ENCODE data around the gene CEP95.
A peak's percentile ranks its signal among the peaks of the same experiment; 100 is the strongest.

The CEP95 gene

DNA sequence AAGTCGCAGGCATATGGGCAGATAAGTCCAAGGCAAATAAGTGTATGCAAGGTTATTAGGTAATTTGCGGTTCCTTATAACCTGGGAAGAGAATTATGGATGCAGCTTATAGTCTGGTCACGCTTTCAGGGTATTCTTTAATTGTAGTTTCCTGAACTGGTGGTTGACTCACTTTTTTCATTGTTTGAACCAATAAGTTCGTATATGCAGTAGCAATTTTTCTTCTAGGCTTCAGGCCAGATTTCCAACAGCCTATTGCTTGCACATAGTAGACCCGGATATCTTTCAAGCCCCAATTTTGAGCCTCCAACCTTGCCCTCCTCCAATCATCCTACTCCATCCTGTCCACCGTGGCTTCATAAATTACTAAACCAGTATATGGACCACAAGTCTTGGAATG lies 12.8 kb downstream of the CEP95 start:
- no peak for DNase-seq

DNA sequence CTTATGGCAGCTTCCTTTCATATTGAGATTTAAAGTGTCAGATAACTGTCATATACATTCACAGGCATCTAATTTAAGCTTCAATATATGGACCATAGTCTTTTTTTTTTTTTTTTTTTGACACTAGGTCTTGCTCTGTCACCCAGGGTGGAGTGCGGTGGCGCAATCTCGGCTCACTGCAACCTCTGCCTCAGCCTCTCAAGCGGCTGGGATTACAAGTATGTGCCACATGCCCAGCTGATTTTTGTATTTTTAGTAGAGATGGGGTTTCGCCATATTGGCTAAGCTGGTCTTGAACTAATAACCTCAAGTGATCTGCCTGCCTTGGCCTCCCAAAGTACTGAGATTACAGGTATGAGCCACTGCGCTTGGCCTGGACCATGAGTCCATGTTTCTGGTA lies 13.6 kb downstream of the CEP95 start:
- DNase-seq, result no peak

DNA sequence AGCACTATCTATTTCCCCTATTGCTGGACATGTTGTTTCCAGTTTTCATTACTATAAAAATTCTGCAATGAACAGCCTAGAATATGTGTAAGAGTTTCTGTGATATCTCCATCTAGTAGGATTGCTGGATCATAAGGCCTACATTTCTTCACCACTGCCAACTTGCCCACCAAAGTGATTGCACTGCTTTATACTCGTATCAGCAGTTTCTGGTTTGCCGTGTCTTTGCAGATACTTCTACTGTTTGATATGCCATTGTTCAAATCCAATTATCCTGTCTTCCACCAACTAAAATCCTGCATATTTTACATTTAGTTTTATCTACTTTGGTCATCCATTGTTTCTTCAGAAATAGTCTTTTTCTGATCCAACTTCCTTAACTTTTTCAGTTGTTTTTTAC lies 21.1 kb downstream of the CEP95 start:
- no peak for DNase-seq

DNA sequence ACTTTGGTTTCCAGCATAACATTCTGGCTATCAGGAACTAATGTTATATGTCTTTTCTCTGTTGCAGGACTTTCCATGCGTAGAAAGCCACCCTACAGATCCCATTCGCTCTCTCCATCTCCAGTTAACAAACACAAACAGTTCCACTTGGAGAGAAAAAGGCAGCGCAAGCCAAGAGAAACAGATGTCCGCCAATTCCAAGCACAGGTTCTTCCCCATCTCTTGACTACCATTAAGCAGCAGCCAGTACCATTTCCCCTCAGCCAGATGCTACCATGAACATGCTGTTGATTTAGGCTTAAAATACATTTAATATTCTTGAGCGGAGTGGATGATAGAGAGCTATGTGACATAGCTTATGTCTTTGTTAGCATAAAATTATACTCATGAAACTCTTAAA lies 22.4 kb downstream of the CEP95 start:
- no peak for DNase-seq

DNA sequence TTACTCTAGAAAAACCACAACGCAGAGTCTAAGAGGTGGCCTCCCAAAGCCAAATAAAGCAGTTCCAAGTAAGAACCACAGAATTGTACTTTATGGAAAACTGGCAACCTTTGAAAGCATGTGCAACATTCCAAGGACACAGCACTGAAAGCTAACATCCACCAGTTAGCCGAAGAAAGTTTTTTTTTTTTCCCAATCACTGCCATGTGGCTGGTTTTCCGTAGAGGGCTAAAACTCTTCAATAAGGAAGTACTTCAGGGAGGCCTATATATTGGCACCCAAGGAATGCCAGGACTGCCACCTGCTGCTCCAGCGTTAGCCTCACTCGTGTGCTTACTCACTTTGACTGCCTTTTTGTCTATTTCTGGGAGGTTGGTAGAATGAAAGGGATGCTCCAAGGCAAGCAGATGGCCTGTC lies 25.2 kb downstream of the CEP95 start:
- no peak for DNase-seq

DNA sequence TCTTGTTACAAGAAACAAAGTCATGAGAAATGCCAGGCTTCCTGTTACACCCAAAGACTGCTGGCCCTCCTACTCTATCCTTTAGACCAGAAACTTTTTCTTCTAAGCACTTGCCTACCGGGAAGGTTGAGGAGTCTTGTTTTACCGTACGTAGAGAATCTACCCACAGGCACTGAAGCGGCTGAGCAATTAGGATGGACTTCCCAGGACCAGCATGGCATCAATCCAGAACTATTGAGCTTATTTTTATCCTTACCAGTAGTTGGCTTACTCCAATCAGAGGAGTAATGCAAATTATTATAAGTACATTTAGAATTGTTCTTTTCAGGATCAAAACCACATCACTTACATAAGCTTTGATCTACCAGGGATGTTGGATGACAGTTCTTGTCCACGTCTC lies 25.6 kb downstream of the CEP95 start:
- no peak for DNase-seq

DNA sequence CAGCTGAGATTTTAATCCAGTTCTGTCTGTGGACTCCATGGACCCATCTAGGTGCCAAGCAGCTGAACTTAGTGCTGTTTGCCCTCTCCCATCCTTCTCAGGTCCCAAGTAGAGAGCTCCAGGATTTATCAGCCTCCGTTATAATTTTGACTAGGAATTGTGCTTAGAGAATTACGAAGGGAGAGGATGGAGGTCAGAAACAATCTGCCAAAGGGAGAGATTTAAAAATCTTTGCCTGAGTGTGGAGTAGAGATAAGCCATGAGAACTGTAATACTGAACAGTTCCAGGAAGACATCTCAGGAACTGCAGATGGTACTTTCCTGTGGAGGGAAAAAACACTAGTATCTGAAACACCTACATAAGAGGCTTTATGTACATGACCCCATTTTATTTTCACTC lies 27.0 kb downstream of the CEP95 start:
- peak; percentile 68 for DNase-seq

DNA sequence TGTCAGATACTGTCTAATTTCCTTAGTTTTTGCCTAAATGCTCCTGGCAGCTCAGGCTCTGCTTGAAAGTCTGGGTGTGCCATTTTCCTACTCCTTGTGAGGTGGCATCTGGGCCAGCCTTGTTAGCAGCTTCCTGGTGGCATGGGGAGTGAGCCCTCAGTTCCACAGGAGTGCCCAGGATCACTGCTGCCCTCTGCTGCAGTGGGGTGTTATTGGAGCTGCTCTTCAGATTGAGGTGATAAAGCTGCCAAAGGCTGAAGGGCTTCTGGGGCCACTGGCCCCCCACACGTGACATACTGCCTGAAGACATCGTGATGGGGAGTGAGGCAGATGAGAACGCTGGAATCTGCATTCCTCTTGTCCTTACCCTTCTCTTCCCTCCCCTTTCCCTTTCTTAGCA lies 27.4 kb downstream of the CEP95 start:
- DNase-seq, result peak; percentile 53

DNA sequence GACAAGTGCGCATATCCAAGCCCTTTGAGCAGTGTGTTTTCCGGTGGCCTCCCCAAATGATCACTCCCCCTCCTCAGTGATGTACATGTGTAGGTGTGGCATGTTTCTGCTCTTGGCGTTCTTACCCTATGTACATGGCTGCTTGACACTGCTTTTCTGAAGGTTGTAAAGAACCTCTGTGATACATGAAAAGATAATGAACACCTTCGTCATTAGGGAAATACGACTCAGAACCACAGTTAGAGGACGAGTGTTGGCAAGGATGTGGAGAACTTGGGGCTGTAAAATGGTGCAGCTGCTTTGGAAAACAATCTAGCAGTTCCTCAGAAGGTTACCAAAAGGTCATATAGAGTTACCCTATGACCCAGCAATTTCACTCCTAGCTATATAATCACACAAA lies 28.6 kb downstream of the CEP95 start:
- DNase-seq, result no peak

DNA sequence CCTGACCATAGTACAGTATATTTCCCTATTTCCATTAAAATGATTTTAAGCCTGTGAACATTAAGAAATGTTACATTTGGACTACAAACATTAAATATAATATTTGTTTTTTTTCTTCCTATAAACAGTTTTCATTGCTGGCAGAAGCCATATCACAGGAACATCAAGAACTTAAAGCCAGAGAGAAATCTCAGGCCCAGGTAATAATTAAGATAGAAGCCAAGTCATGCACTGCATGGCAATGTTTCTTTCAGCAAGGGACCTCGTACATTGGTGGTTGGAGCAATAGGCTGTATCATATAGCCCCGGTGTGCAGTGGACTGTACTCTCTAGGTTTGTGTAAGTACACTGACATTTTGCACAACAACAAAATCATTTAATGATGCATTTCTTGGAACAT lies 30.1 kb downstream of the CEP95 start:
- DNase-seq, result no peak

DNA sequence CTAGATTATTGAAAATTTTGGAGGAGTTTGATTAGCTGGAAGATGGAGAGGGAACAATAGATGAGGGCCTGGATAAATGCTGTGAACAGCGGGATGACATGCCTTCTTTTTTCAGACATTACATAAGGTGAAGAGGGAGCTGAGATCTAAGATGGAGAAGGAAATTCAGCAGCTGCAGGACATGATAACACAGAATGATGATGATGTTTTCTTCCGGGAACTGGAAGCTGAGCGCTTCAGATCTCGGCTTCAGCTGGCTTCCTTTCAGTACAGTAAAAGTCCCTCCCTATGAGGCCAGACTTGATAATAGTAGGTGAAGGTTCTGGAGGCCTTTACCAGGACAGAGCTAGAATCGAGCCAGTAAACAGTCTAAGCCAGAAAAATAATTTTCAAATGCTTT lies 30.7 kb downstream of the CEP95 start:
- DNase-seq, result peak; percentile 20

DNA sequence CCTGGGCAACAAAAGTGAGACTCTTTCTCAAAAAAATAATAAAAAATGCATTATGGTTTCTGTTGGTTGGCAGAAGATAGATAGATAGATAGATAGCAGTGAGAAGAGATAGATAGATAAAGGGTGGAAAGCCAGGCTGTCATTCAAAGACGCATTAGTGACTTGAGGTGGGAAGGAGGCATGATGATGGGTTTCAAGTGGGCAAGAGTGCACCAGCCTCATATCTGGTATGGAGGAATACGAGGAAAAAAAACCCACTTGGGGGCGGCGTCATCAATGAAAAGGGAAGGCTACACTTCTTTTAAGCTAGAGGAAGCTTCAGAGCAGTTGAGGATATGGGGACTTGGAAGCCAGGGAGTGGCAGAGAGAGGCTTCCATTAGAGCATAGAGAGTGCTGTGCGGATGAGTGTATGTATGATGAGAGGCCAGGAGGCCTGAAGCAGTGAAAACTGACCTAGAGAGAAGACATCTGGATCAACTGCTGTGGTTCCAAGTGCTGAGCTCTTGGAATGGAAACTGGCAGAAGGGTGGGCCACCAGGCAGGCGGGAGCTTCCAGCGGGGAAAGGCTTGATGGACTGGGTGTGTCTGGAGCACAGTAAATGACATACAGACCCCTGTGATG lies 31.8 kb downstream of the CEP95 start:
- peak; percentile 12 for DNase-seq

DNA sequence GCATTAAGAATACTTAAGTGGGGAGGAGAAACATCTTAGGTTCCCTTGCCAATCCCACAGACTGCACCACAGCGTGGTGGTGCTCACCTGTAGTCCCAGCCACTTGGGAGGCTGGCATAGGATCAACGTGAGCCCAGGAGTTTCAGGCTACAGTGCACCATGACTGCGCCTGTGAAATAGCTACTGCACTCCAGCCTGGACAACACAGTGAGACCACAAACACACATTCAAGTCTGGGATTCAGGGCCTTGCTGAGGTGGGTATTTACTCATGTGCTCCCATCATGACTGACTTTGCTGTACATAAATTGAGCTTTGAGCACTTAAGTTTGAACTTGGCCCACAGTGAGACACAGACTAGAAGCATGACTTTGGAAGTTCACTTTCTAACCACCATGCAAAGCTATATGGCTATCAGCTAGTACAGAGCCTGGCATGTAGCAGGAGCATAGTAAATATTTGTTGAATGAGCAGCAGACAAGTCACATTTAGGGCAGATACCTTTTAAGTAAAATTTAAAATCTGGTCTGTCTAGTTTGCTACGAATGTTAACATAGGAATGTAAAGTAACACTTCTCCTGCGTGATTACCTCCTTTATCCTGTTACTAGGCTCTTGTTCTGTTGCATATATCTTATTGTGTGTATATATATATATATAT lies 33.5 kb downstream of the CEP95 start:
- no peak for DNase-seq

DNA sequence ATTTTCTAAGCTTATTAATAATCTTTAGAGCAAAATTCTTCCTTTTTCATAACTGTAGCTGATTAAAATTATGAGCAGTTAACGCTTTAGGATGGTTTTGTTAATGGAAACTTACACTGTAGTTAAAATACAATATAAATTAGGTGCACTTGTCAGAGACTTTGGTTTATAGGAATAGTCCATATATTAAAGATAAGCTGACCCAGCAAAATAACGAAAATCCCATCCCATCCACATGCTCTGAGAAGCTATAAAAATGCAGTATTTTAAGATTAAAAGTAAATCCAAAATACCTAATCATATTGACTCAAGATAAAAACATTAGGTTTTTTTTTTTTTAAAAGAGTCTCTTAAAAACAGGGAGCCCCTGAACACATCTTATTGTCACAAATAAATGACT lies 38.0 kb downstream of the CEP95 start:
- DNase-seq, result no peak

DNA sequence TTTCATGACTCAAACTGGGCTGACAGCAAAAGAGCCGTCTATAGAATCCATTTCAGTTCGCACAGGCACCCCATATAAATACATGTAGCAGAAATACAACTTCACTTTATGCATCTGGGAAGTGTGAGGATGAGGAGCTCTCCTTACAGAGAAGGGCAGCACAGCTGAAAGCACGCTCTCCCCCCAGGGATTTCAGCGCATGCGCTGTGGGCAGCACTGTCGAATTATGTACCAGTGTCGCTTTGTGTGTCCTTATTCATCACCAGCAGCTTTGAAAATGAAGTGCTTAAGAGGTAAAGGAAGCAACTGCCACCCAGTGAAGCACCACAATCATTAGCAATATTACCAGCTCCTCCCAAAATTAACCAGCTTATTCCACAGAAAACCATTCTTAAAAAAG lies 39.9 kb downstream of the CEP95 start:
- no peak for DNase-seq

DNA sequence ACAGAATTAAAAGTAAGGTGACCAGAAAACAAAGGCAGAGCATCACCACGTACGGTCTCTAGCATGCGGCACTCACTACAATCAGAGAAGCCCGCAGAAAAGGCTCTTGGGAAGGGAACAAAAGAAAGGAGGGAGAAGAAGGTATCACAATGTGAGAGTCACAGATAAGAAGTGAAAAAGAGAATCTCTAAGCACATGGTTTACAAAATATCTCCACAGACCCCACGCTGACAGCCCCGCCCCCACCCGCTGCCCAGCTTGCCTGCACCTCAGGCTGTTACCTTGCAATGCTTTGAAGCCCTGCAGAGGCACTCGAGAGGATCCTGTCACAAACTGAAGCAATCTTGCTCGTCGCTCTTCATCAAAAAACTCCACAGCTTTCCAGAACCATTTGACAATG lies 40.5 kb downstream of the CEP95 start:
- DNase-seq, result peak; percentile 41

DNA sequence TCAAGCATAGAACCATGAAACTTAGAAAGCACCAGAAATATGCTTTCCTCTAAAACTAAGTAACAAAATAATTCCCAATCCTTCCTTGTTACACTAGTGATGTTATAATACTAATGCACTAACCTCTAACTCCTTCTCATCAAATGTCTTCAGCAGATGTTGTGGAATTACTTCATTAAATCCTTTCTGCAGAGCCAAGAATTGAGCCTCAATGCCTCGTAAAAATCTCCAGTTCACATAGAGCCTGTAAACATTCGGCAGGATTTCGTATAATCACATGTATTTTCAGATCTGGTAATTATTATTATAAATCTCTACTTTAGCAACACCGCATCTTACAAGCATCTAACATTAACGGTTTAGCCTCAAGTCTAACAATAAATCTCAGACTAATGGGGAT lies 44.7 kb downstream of the CEP95 start:
- no peak for DNase-seq

DNA sequence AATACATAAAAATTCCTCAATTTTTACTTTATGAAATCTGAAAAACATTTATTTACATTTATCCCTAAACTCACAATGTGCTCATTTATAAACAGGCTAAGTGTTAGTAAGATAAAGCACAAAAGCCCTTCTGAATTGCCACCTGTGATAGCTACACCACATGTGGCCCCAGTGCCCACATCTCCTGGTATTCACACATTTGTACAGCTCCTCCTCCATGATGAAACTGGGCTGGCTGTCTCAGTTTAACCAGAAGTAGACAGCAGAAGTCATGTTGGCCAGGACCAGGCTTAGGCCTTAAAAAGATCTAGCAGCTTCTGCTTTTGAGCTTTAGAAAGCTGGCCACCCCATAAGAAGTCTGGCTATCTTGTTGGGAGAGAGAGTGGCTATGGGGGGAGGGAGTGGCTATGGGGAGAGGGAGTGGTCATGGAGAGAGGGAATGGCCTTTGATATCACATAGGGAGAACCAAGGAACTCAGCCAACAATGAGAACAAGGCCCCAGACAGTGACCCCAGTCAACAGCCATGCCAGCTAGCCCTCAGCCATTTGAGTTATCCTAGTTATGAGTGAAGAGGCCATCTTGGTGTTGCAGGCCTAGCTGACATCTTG lies 47.4 kb downstream of the CEP95 start:
- peak; percentile 57 for DNase-seq

DNA sequence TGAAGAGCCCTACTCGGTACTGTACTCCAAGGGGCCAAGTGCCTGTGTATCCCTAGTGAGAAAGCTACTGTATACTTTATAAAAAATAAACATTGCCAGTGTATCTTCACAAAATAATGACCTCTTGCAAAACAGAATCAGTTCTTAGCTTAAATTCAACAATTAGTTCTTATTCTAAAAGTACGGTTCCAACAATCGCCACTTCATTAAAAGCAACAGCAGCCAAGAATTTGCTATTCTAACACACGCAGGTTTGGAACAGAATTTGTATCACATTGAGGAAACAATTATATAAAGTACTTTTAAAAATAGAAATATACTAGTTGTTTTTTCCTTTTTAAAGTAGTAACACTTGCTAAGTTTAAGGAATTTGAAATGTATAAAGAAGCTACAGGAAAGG lies 48.5 kb downstream of the CEP95 start:
- no peak for DNase-seq

DNA sequence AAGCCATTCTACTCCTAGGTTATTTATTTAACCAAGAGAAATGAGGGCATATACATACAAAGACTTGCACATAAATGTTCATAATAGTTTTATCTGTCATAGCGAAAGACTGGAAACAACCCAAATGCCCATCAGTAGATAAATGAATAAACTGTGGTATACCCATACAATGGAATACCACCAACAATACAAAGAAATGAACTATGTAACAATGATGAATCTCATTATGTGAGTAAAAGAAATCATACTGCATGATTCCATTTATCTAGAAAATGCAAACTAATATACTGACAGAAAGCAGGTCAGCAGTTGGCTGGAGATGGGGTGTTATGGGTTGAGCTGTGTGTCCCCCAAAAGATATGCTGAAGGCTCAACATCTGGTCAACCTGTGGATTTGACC lies 57.3 kb downstream of the CEP95 start:
- no peak for DNase-seq

DNA sequence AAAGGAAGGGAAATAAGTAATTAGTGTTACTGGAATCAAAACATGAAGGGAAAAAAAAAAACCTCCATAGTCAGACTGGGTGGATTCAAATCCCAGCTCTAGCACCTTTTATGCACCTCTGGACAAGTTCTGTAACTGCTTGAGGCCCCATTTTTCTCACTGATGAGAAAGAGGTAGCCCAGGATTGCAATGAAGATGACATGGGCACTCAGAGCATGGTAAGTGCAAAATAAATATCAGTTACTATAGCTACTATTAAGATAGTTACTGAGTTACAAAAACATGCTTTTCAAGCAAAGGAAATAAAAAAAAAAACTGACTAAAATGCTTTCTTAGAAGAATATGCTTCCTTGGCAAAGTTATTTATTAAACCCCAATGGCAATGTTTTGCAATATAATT lies 58.8 kb downstream of the CEP95 start:
- no peak for DNase-seq

DNA sequence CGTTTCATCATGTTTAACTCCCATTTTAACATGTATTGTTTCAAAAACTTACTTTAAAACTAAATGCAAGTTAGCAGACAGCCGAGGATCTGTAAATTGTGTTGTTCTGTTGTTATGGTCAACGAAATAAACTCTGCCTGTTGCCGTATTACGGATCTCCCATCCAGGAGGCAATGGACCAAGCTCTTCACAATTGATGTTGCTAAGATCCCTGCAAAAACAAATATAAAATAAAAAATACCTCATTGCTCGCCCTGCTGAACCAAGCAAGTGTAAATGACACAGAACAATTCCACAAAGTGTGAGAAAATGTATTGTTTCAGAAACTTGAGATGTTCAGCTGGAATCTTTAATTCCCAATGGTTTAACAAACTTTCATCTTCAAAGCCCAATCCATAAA lies 65.0 kb downstream of the CEP95 start:
- DNase-seq, result no peak

DNA sequence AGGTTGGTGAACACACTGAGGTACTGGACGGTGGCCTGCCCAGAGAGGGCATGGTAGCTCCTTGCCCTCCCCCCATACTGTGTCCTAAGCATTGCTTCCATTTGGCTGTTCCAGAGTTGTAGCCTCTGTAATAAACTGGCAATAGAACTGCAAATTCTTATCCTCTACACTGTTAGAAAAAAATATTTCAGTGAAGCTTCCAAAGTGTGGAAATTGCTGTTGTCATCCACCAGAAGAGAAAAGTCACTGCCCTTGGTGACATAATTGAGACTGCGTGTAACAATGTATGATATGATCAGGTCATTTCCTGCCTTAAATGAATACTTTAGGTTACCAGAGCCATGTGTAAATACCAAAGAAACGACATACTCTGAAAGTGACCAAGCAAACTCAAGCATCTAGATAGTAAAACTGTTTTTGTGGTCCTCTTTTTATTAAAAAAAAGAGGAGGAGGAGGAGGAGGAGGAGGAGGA lies 65.9 kb downstream of the CEP95 start:
- peak; percentile 84 for DNase-seq

DNA sequence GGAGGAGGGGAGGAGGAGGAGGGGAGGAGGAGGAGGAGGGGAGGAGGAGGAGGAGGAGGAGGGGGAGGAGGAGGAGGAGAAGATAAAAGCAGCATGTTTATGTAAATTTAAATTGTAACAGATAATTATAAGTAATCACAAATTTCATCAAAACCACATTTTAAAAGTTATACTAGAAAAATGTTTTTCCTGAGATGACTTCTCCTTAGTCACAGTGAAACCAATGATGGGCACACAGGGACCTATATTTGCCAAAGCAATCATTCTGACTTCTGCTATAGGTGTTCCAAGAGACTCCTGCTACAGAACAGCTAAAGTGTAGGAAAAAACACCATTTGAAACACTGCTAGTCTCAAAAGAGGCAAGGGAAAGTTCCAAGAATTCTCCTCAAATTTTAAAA lies 66.4 kb downstream of the CEP95 start:
- DNase-seq, result peak; percentile 50

DNA sequence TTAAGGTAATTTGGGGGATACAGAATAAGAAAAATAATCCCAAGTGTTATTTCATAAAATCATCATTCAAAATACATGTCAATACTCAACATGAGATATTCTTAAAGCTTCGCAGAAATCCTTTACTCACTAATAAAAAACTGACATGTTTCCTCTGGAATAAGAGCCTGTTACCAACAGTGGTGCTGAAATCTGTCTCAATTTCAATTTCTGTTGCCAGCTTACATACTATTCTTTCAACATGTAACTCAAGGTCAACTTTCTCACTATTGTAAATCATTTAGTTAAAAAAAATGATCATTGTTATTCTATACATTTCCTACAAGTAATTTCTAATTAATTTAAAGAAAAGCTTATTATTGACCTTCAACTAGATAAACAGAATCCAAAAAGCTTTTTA lies 67.9 kb downstream of the CEP95 start:
- DNase-seq, result no peak

All from OCI-M1 (cell line).